H1 (cell line): ENCODE data around the gene KCTD15. TPM values are rescaled to one million over a fixed set of nuclear protein-coding genes. Genes with fewer than 3 reads are reported as not detected.

ENCODE experiments used
- CTCF ChIA-PET: fragments of 300-600 bp; sonication (Branson Sonifier 250); formaldehyde crosslinking; loops from one replicate; lab custom pipeline; 2021; ENCODE audit not compliant: partially characterized antibody; lab: Charles Lee
- POLR2A ChIA-PET: fragments of 300-600 bp; sonication (Branson Sonifier 250); formaldehyde crosslinking; loops from one replicate; lab custom pipeline; 2021; ENCODE audit warnings: inconsistent platforms; ENCODE audit not compliant: partially characterized antibody; lab: Charles Lee
- DNase-seq, 2 experiments: peaks; one replicate each; pipeline versions ENCODE4 v3.0.0 to v3.0.0-alpha.2; 2010 to 2022; ENCODE audit warnings: low spot score in 2 of 2, low read depth in 1 of 2, mixed read lengths in 1 of 2
- FAIRE-seq: peaks from 2 replicates; lab custom pipeline; 2011; peaks lifted over from hg19 to GRCh38; lab: Jason Lieb, UNC
- H2AFZ ChIP-seq: 2 replicates; pipeline ENCODE4 v1.8.1; 2012; ENCODE audit warnings: low read length, inconsistent platforms
- H2AK5ac ChIP-seq: 2 replicates; pipeline ENCODE4 v1.6.1; 2013; ENCODE audit warnings: low read depth, low read length
- H2BK120ac ChIP-seq: replicated peaks from 2 replicates; pipeline ENCODE3; 2013; ENCODE audit warnings: low read depth, low read length, inconsistent platforms
- H2BK12ac ChIP-seq: 2 replicates; pipeline ENCODE4 v1.6.1; 2013; ENCODE audit warnings: low read depth, low read length
- H2BK15ac ChIP-seq: 2 replicates; pipeline ENCODE4 v1.6.1; 2013; ENCODE audit warnings: low read length
- H2BK20ac ChIP-seq: 2 replicates; pipeline ENCODE4 v1.6.1; 2013; ENCODE audit warnings: low read length
- H2BK5ac ChIP-seq: 2 replicates; pipeline ENCODE4 v1.6.1; 2013; ENCODE audit warnings: low read depth, low read length
- H3K14ac ChIP-seq: 2 replicates; pipeline ENCODE4 v1.6.1; 2013; ENCODE audit warnings: inconsistent platforms; ENCODE audit not compliant: insufficient read length
- H3K18ac ChIP-seq: 2 replicates; pipeline ENCODE4 v1.6.1; 2013; ENCODE audit warnings: low read length; ENCODE audit errors: extremely low read depth
- H3K23ac ChIP-seq: 2 replicates; pipeline ENCODE4 v1.6.1; 2013; ENCODE audit warnings: inconsistent platforms; ENCODE audit not compliant: insufficient read length
- H3K23me2 ChIP-seq: 2 replicates; pipeline ENCODE4 v1.6.1; 2013; ENCODE audit warnings: low read depth, low read length
- H3K27ac ChIP-seq: 2 replicates; pipeline ENCODE4 v1.6.1; 2011; ENCODE audit warnings: low read depth, low read length, inconsistent platforms
- H3K27me3 ChIP-seq, 4 experiments: replicated peaks in 1 of 4; 1 replicate in 1 of 4; 2 replicates in 3 of 4; pipeline versions ENCODE4 v1.6.1 to v1.8.1; 2011 to 2013; ENCODE audit warnings: low read length in 3 of 4, mild to moderate bottlenecking in 3 of 4, inconsistent platforms in 2 of 4, mixed read lengths in 2 of 4, moderate library complexity in 1 of 4; ENCODE audit not compliant: control insufficient read depth in 3 of 4, insufficient read depth in 3 of 4; ENCODE audit errors: extremely low read depth in 1 of 4
- H3K36me3 ChIP-seq, 4 experiments: 2 replicates each; pipeline versions ENCODE4 v1.6.1 to v1.8.1; 2011 to 2013; ENCODE audit warnings: mild to moderate bottlenecking in 4 of 4, low read length in 3 of 4, moderate library complexity in 2 of 4, control low read depth in 1 of 4, inconsistent platforms in 1 of 4; ENCODE audit not compliant: insufficient read depth in 4 of 4, control insufficient read depth in 2 of 4
- H3K4ac ChIP-seq: replicated peaks from 2 replicates; pipeline ENCODE3; 2013; ENCODE audit warnings: low read length, low read depth, mixed read lengths, inconsistent platforms; ENCODE audit not compliant: insufficient read length
- H3K4me1 ChIP-seq, 4 experiments: replicated peaks in 1 of 4; 1 replicate in 1 of 4; 2 replicates in 3 of 4; pipeline versions ENCODE4 v1.6.1 to v1.8.1; 2011 to 2013; ENCODE audit warnings: low read length in 3 of 4, inconsistent platforms in 2 of 4, mixed read lengths in 1 of 4; ENCODE audit not compliant: insufficient read depth in 4 of 4, control insufficient read depth in 3 of 4
- H3K4me2 ChIP-seq, 2 experiments: 2 replicates each; pipeline versions ENCODE4 v1.6.1 to v1.8.1; 2011 to 2013; ENCODE audit warnings: low read depth in 2 of 2, low read length in 2 of 2, control low read depth in 1 of 2, inconsistent platforms in 1 of 2, mild to moderate bottlenecking in 1 of 2; ENCODE audit not compliant: insufficient read depth in 1 of 2
- H3K4me3 ChIP-seq, 4 experiments: fragments of 200-600, 300-600 bp in 1 of 4; sonication (generic), shearing (Covaris generic), sonication (Bioruptor Twin) in 1 of 4; 2 replicates each; pipeline versions ENCODE4 v1.5.1 to v1.8.1; 2011 to 2016; ENCODE audit warnings: low read length in 4 of 4, low read depth in 3 of 4, control low read depth in 2 of 4, inconsistent platforms in 2 of 4, mild to moderate bottlenecking in 2 of 4, mixed read lengths in 1 of 4, moderate library complexity in 1 of 4; ENCODE audit not compliant: insufficient read depth in 2 of 4; ENCODE audit errors: extremely low read depth in 1 of 4
- H3K56ac ChIP-seq: replicated peaks from 2 replicates; pipeline ENCODE3; 2013; ENCODE audit warnings: low read depth, mild to moderate bottlenecking, mixed read lengths, low read length, inconsistent platforms; ENCODE audit not compliant: insufficient read length
- H3K79me1 ChIP-seq: 2 replicates; pipeline ENCODE4 v1.6.1; 2013; ENCODE audit warnings: low read depth, low read length, control low read depth
- H3K79me2 ChIP-seq, 2 experiments: 2 replicates each; pipeline versions ENCODE4 v1.6.1 to v1.8.1; 2012 to 2013; ENCODE audit warnings: low read length in 2 of 2, mild to moderate bottlenecking in 2 of 2, inconsistent platforms in 1 of 2; ENCODE audit not compliant: insufficient read depth in 2 of 2, control insufficient read depth in 1 of 2
- H3K9ac ChIP-seq, 4 experiments: replicated peaks in 1 of 4; 1 replicate in 1 of 4; 2 replicates in 3 of 4; pipeline versions ENCODE4 v1.6.1 to v1.8.1; 2011 to 2013; ENCODE audit warnings: low read depth in 3 of 4, low read length in 3 of 4, control low read depth in 2 of 4, mild to moderate bottlenecking in 2 of 4, moderate library complexity in 2 of 4, inconsistent platforms in 1 of 4; ENCODE audit errors: extremely low read depth in 1 of 4
- H3K9me3 ChIP-seq, 2 experiments: 2 replicates each; pipeline versions ENCODE4 v1.6.1 to v1.8.1; 2012 to 2013; ENCODE audit warnings: mild to moderate bottlenecking in 2 of 2, moderate library complexity in 2 of 2, control low read depth in 1 of 2, inconsistent platforms in 1 of 2, low read depth in 1 of 2, low read length in 1 of 2, mixed read lengths in 1 of 2; ENCODE audit not compliant: insufficient read depth in 2 of 2
- H4K20me1 ChIP-seq, 2 experiments: replicated peaks in 1 of 2; 2 replicates each; pipeline versions ENCODE3 to v1.8.1; 2011 to 2013; ENCODE audit warnings: inconsistent platforms in 2 of 2, low read length in 2 of 2, mild to moderate bottlenecking in 1 of 2; ENCODE audit not compliant: insufficient read depth in 2 of 2, control insufficient read depth in 1 of 2
- H4K5ac ChIP-seq: 2 replicates; pipeline ENCODE4 v1.6.1; 2013; ENCODE audit warnings: low read length, low read depth, mixed read lengths, inconsistent platforms; ENCODE audit not compliant: insufficient read length
- H4K8ac ChIP-seq: 2 replicates; pipeline ENCODE4 v1.8.0; 2013; ENCODE audit warnings: mild to moderate bottlenecking, moderate library complexity, low read length, inconsistent platforms; ENCODE audit not compliant: insufficient read depth; ENCODE audit errors: extremely low read depth
- H4K91ac ChIP-seq: replicated peaks from 2 replicates; pipeline ENCODE3; 2013; ENCODE audit warnings: low read length, mixed read lengths, inconsistent platforms; ENCODE audit not compliant: insufficient read length
- BACH1 ChIP-seq: IDR thresholded peaks from 2 replicates; pipeline ENCODE4 v1.6.1; 2012; ENCODE audit warnings: low read length, improper control_type of control experiment
- BCL11A ChIP-seq, 2 experiments: IDR thresholded peaks; one replicate each; pipeline ENCODE4 v1.6.1; 2011; ENCODE audit warnings: low read depth in 2 of 2, low read length in 2 of 2, mild to moderate bottlenecking in 2 of 2
- CTBP2 ChIP-seq: IDR thresholded peaks from 2 replicates; pipeline ENCODE4 v1.7.0; 2011; ENCODE audit warnings: borderline replicate concordance, mild to moderate bottlenecking, moderate library complexity, mixed read lengths, low read length; ENCODE audit not compliant: insufficient read depth, insufficient read length
- E2F6 ChIP-seq: IDR thresholded peaks from 2 replicates; pipeline ENCODE4 v1.6.1; 2012; ENCODE audit warnings: inconsistent platforms
- HDAC2 ChIP-seq, 2 experiments: fragments of 300-600 bp in 1 of 2; sonication (generic) in 1 of 2; IDR thresholded peaks; 2 replicates each; pipeline ENCODE4 v1.6.1; 2011 to 2012; ENCODE audit warnings: low read depth in 2 of 2, low read length in 2 of 2, mild to moderate bottlenecking in 2 of 2, moderate library complexity in 2 of 2, borderline replicate concordance in 1 of 2, inconsistent platforms in 1 of 2
- RBBP5 ChIP-seq: IDR thresholded peaks from 2 replicates; pipeline ENCODE4 v1.7.1; 2012; ENCODE audit warnings: low read depth, mild to moderate bottlenecking, inconsistent platforms, low read length, moderate library complexity, borderline replicate concordance
- RFX5 ChIP-seq: IDR thresholded peaks from 2 replicates; pipeline ENCODE4 v1.6.1; 2011; ENCODE audit warnings: low read depth, low read length, improper control_type of control experiment, borderline replicate concordance
- SRF ChIP-seq: IDR thresholded peaks from 2 replicates; pipeline ENCODE4 v1.6.1; 2011; ENCODE audit warnings: mild to moderate bottlenecking, low read depth, low read length, moderate library complexity
- TEAD4 ChIP-seq: IDR thresholded peaks from 2 replicates; pipeline ENCODE4 v1.6.1; 2012; ENCODE audit warnings: low read depth, low read length, inconsistent platforms, mixed read lengths
- polyA plus RNA-seq, 7 experiments: library from polyadenylated mRNA; depleted of rRNA in 3 of 7; stranded (reverse) in 5 of 7; unstranded in 2 of 7; fragments of >200 nt in 5 of 7; fragments of 200-250 nt in 2 of 7; gene quantifications; 1 replicate in 5 of 7; 2 replicates in 1 of 7; 4 replicates in 1 of 7; pipeline versions ENCODE4 v1.2.1 to v1.2.3, GENCODE V29; 2011 to 2013; ENCODE audit warnings: missing spikeins in 2 of 7, mixed read lengths in 2 of 7
- total RNA-seq: library from RNA; stranded (reverse); fragmentation: NEBNext Ultra II Directional; extraction: Animal tissue kit (Norgen Biotek cat#: 25700); gene quantifications from 2 replicates; pipeline ENCODE4 v1.2.1, GENCODE V29; 2021

Gene KCTD15
- total and polyA plus RNA-seq, 2 of the 8 experiments (the other 6 are each of a cell fraction or from before 2014, with no cell fraction given): 25.1 to 27.0 TPM

DNA sequence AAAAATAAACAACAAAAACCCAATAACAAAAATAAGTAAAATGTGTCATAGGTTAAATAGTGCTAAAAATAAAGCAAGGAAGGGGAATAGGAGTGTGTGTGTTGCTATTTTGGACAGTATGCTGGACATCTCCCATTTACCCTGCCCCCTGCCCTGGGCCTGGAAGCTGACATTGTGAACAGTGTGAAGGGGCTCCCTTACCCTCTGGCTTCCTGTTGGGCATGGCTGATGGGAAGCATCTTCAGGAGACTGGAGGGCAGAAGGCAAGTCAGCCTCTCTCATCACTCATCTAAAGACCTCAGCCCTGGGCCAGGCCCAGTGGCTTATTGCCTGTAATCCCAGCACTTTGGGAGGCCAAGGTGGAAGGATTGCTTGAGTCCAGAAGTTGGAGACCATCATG, 26.7 kb downstream of the KCTD15 start:
- H3K18ac ChIP-seq: no peak overlapping the region
- H3K14ac ChIP-seq: no peak overlapping the region
- H3K4ac ChIP-seq: no peak overlapping the region
- ChIA-PET CTCF (interaction anchor here (0.6 to 1.5 kb wide), 4 partner anchors 10 to 919 kb away, joined by 3 to 6 read pairs (median 4); partner anchors contain the start of gene KCTD15), POLR2A (no interaction called here)
- peaks cover 0 to 7% (median 4%) of the 10 kb centered on the region in 4 experiments; a peak in 5 of 7 replicates for H3K27me3 ChIP-seq
- H4K5ac ChIP-seq: no peak overlapping the region
- H2BK20ac ChIP-seq: no peak overlapping the region
- no peak overlapping the region for H2BK5ac ChIP-seq
- H3K4me1 ChIP-seq: peaks cover 0 to 12% (median 7%) of the 10 kb centered on the region in 4 experiments; a peak in 6 of 7 replicates
- no peak overlapping the region for H2AFZ ChIP-seq
- FAIRE-seq (no peak), DNase-seq (peak in 1 of 2 experiments; percentile 17)
- no peak overlapping the region; the same call in 1 of the 2 replicates for H4K8ac ChIP-seq
- no peaks in the 10 kb centered on the region for H3K79me2 ChIP-seq
- H4K91ac ChIP-seq: no peak overlapping the region
- H3K4me2 ChIP-seq: no peak overlapping the region
- no peaks in the 10 kb centered on the region for H3K36me3 ChIP-seq
- H3K4me3 ChIP-seq: no peak overlapping the region
- no peak overlapping the region for H3K27ac ChIP-seq
- no peak overlapping the region for H2BK12ac ChIP-seq
- H3K23ac ChIP-seq: no peak overlapping the region
- H3K9me3 ChIP-seq: no peaks in the 10 kb centered on the region
- no peaks in the 10 kb centered on the region for H4K20me1 ChIP-seq
- H3K9ac ChIP-seq: no peak overlapping the region
- H2BK120ac ChIP-seq: no peak overlapping the region
- peaks cover 10% of the 10 kb centered on the region; the same call in 1 of the 2 replicates for H3K23me2 ChIP-seq
- H2AK5ac ChIP-seq: no peak overlapping the region
- H2BK15ac ChIP-seq: no peak overlapping the region
- H3K79me1 ChIP-seq: no peaks in the 10 kb centered on the region
- H3K56ac ChIP-seq: no peak overlapping the region
- TF ChIP-seq SRF: no peak
- no peak for TF ChIP-seq TEAD4
- no peak for TF ChIP-seq HDAC2 (IDR thresholded peaks at IDR 0.05; ENCODE audit: borderline replicate concordance in 1 of 2, low read depth in 2 of 2, low read length in 2 of 2)
- TF ChIP-seq RBBP5: no peak
- TF ChIP-seq BCL11A (IDR thresholded peaks at IDR 0.05; ENCODE audit: low read depth in 2 of 2, low read length in 2 of 2): no peak
- no peak for TF ChIP-seq BACH1
- TF ChIP-seq RFX5: no peak
- no peak for TF ChIP-seq CTBP2
- TF ChIP-seq E2F6: no peak
